Right lobe of liver (tissue), 6 donors: ENCODE measurements around the gene PCDHB7. TPM values are rescaled to one million over a fixed set of nuclear protein-coding genes. Genes with fewer than 3 reads are reported as not detected.
A peak's percentile ranks its signal among the peaks of the same experiment; 100 is the strongest.
"Not testable (repeated sequence)": the region's sequence is repeated elsewhere in the genome, so short reads cannot be mapped to it uniquely, and the experiment has no call there.

Experiments
- ATAC-seq, 4 donors: fragments of 200-7000 bp; cut with Tn5 transposase; one replicate each; pipeline ENCODE4 v1.9.1; 2020; ENCODE audit warnings: mild to moderate bottlenecking in 4 of 4, moderate library complexity in 4 of 4
- DNase-seq, 3 donors: peaks; one replicate each; pipeline ENCODE4 v3.0.0-alpha.2; 2020
- H3K27ac ChIP-seq, 3 donors: fragments of 200-600 bp; one replicate each; pipeline ENCODE4 v1.8.0; 2022
- H3K27me3 ChIP-seq, 2 donors: fragments of 200-600 bp; one replicate each; pipeline ENCODE4 v1.8.0; 2022
- H3K36me3 ChIP-seq, 4 donors: fragments of 200-600 bp; sonication (generic) in 1 of 4; one replicate each; pipeline versions ENCODE4 v1.5.1 to v1.8.0; 2017 to 2022; ENCODE audit warnings: control low read depth in 1 of 4
- H3K4me1 ChIP-seq, 4 donors: fragments of 200-600 bp; sonication (generic) in 1 of 4; one replicate each; pipeline versions ENCODE4 v1.5.1 to v1.8.0; 2017 to 2022; ENCODE audit warnings: control low read depth in 1 of 4
- H3K4me3 ChIP-seq, 3 donors: fragments of 200-600 bp; one replicate each; pipeline ENCODE4 v1.8.0; 2022
- H3K9me3 ChIP-seq, 4 donors: fragments of 200-600 bp; sonication (generic) in 1 of 4; one replicate each; pipeline versions ENCODE4 v1.5.1 to v1.8.0; 2017 to 2022; ENCODE audit warnings: control low read depth in 1 of 4
- CTCF ChIP-seq, 4 donors: fragments of 200-600 bp in 3 of 4; fragments of 450-650 bp in 1 of 4; IDR thresholded peaks; one replicate each; pipeline versions ENCODE4 v1.5.1 to v1.8.0; 2016 to 2022; ENCODE audit warnings: antibody characterized with exemption in 4 of 4, mild to moderate bottlenecking in 2 of 4
- POLR2A ChIP-seq: fragments of 450-650 bp; IDR thresholded peaks from one replicate; pipeline ENCODE4 v1.6.1; 2017; ENCODE audit warnings: antibody characterized with exemption, mild to moderate bottlenecking
- WGBS: methylation state at CpG from one replicate; pipeline ENCODE4 v1.1.6; 2018; ENCODE audit warnings: low coverage, low lambda C conversion rate; ENCODE audit not compliant: insufficient coverage; ENCODE audit errors: missing lambda C conversion rate; 5-methylcytosine and 5-hydroxymethylcytosine counted together
- intact Hi-C, 2 donors: fragments of 100-400 bp; cut with DNase I; formaldehyde crosslinking; loops; one replicate each; pipeline versions ENCODE4 v1.11.2 to v1.14.1; 2022
- total RNA-seq, 6 experiments: library from RNA; depleted of rRNA in 2 of 6; stranded (reverse); fragments of >200 nt in 2 of 6; fragmentation: NEBNext Ultra II Directional in 3 of 6; extraction: Animal tissue kit (Norgen Biotek cat#: 25700) in 3 of 6; gene quantifications; one replicate each; pipeline versions ENCODE4 v1.1.0 to v1.2.4, GENCODE V29; 2016 to 2023
- donor health status: DM: no; HTN: yes; CAD: no.
- donor health status: DM: no; HTN: no; CAD: no.
- donor health status: DM: no; HTN: no; CAD: no.
- donor health status: DM: no; HTN: yes; CAD: no.
- donor health status: DM: no; HTN: yes; CAD: no.

Gene PCDHB7
- total RNA-seq, 6 experiments from 2014 or later, result 0.07 to 0.31 (median 0.13) TPM

GRCh38 chr5:141192110-141192725 lies 19.8 kb downstream of the PCDHB7 start, which contains the start of gene PCDHB10:
PCDHB10 (plus strand) TSS chr5:141192353; CDS start chr5:141192553, 200 bp downstream.
- 6% methylated on average over 10 of the region's 10 CpGs for WGBS
- TF ChIP-seq CTCF (IDR thresholded peaks at IDR 0.05) (peak in 2 of 4 donors; percentile 19 to 26), POLR2A (no peak)
- Histone ChIP-seq H3K27ac (no peak within 1 kb of the TSS), H3K27me3 (no peaks in the 10 kb centered on the region), H3K4me3 (no peak within 1 kb of the TSS), H3K9me3 (peaks cover 0 to 14% (median 0%) of the 10 kb centered on the region in 4 donors), H3K36me3 (no peaks in the 10 kb centered on the region), H3K4me1 (no peaks in the 10 kb centered on the region)
- no peak for DNase-seq
- intact Hi-C loops, result no loop called here
- ATAC-seq, result no peak

GRCh38 chr5:141194332-141194731 lies 21.9 kb downstream of the PCDHB7 start:
- not testable (repeated sequence) for DNase-seq
- peaks cover 0 to 14% (median 0%) of the 10 kb centered on the region in 4 donors for H3K9me3 ChIP-seq
- no CpG with 5 or more reads among the region's 37 CpGs for WGBS

GRCh38 chr5:141196363-141196762 lies 23.9 kb downstream of the PCDHB7 start:
- Histone ChIP-seq H3K9me3 (peaks cover 0 to 14% (median 0%) of the 10 kb centered on the region in 4 donors), H3K4me1 (no peaks in the 10 kb centered on the region)
- no peak for ATAC-seq

More at GRCh38 chr5:141194332-141194731, 21.9 kb downstream of the PCDHB7 start:
- H3K36me3 ChIP-seq, H3K27me3 ChIP-seq, intact Hi-C loops, ATAC-seq, H3K4me1 ChIP-seq, H3K4me3 ChIP-seq, H3K27ac ChIP-seq: not testable (repeated sequence)

GRCh38 chr5:141199359-141200235 lies 27.2 kb downstream of the PCDHB7 start, which contains the start of gene PCDHB11:
PCDHB11 (plus strand) TSS chr5:141199627; CDS start chr5:141199775, 148 bp downstream.
- Histone ChIP-seq H3K4me3 (no peak within 1 kb of the TSS), H3K9me3 (peaks cover 0 to 14% (median 0%) of the 10 kb centered on the region in 4 donors), H3K27me3 (peaks cover 0 to 4% of the 10 kb centered on the region in 2 donors), H3K36me3 (no peaks in the 10 kb centered on the region), H3K4me1 (no peaks in the 10 kb centered on the region), H3K27ac (no peak within 1 kb of the TSS)
- TF ChIP-seq POLR2A (no peak), CTCF (IDR thresholded peaks at IDR 0.05) (peak in 1 of 4 donors; percentile 5)
- intact Hi-C loops, result no loop called here
- DNase-seq (no peak), ATAC-seq (no peak)
- WGBS, result 25% methylated on average over 21 of the region's 21 CpGs

More at GRCh38 chr5:141196363-141196762, 23.9 kb downstream of the PCDHB7 start:
- Histone ChIP-seq H3K27ac (no peak overlapping the region), H3K4me3 (no peak overlapping the region), H3K36me3 (no peaks in the 10 kb centered on the region), H3K27me3 (no peaks in the 10 kb centered on the region)
- WGBS, result 31% methylated on average over 3 of the region's 3 CpGs
- no peak for DNase-seq
- intact Hi-C loops, result no loop called here
- TF ChIP-seq POLR2A (no peak), CTCF (IDR thresholded peaks at IDR 0.05) (no peak)

- intact Hi-C loops, ATAC-seq, H3K9me3 ChIP-seq: not testable (repeated sequence)
Measured at GRCh38 chr5:141201126-141201525, 28.7 kb downstream of the PCDHB7 start.

GRCh38 chr5:141201646-141202045 lies 29.2 kb downstream of the PCDHB7 start:
- H3K27ac ChIP-seq, H3K4me3 ChIP-seq, H3K9me3 ChIP-seq, intact Hi-C loops, H3K4me1 ChIP-seq, H3K27me3 ChIP-seq, H3K36me3 ChIP-seq, DNase-seq, ATAC-seq: not testable (repeated sequence)
- 30% methylated on average over 4 of the region's 35 CpGs for WGBS

More at GRCh38 chr5:141201126-141201525, 28.7 kb downstream of the PCDHB7 start:
- not testable (repeated sequence) for H3K4me1 ChIP-seq, H3K27me3 ChIP-seq, DNase-seq, H3K36me3 ChIP-seq, H3K27ac ChIP-seq, H3K4me3 ChIP-seq
- 19% methylated on average over 13 of the region's 38 CpGs for WGBS
